ENCODE data around the gene LNP1. TPM values are rescaled to one million over a fixed set of nuclear protein-coding genes. Genes with fewer than 3 reads are reported as not detected.

LNP1 gene
- total RNA-seq, 1 experiment from 2014 or later, result 1.2 TPM

- peaks cover 51% of the 10 kb centered on the region for H3K36me3 Mint-ChIP-seq (ENCODE audit: insufficient read depth, unreplicated experiment)
- H3K27ac Mint-ChIP-seq (ENCODE audit: low read depth, unreplicated experiment), result no peak overlapping the region
- H3K4me1 Mint-ChIP-seq (ENCODE audit: insufficient read depth, unreplicated experiment), result peaks cover 5% of the 10 kb centered on the region
- no peak overlapping the region for H3K4me3 Mint-ChIP-seq (ENCODE audit: unreplicated experiment)
- POLR2A ChIA-PET, result interaction anchor here (0.9 kb wide), 1 partner anchor 18 kb away, joined by 3 read pairs; no protein-coding TSS in a partner anchor
- DNase-seq (ENCODE audit: unreplicated experiment), result no peak
- intact Hi-C loops (cut with micrococcal nuclease), result no loop called here
- BruUV-seq (replicated peaks), result no TSS peak
- TF ChIP-seq CTCF (IDR thresholded peaks at IDR 0.05; ENCODE audit: unreplicated experiment), result no peak
- H3K27me3 Mint-ChIP-seq (ENCODE audit: insufficient read depth, unreplicated experiment), result no peaks in the 10 kb centered on the region
- CTCF ChIA-PET, result interaction anchor here (2.1 kb wide), 1 partner anchor 42 kb away, joined by 7 read pairs; no protein-coding TSS in a partner anchor
- H3K9me3 Mint-ChIP-seq (ENCODE audit: unreplicated experiment), result no peaks in the 10 kb centered on the region
These were observed 42.9 kb upstream of the LNP1 start for GRCh38 chr3:100358413-100358812.

- no peak overlapping the region for H3K4me3 Mint-ChIP-seq (ENCODE audit: unreplicated experiment)
- H3K9me3 Mint-ChIP-seq (ENCODE audit: unreplicated experiment), result no peaks in the 10 kb centered on the region
- TF ChIP-seq CTCF (IDR thresholded peaks at IDR 0.05; ENCODE audit: unreplicated experiment), result no peak
- ChIA-PET POLR2A (interaction anchor here (0.6 to 2.2 kb wide), 5 partner anchors 13 to 88 kb away, joined by 3 to 5 read pairs (median 3); no protein-coding TSS in a partner anchor), CTCF (interaction anchor here (0.8 to 2.1 kb wide), 3 partner anchors 10 to 231 kb away, joined by 3 to 7 read pairs (median 3); no protein-coding TSS in a partner anchor)
- H3K36me3 Mint-ChIP-seq (ENCODE audit: insufficient read depth, unreplicated experiment), result peaks cover 51% of the 10 kb centered on the region
- H3K27ac Mint-ChIP-seq (ENCODE audit: low read depth, unreplicated experiment), result no peak overlapping the region
- no peak for DNase-seq (ENCODE audit: unreplicated experiment)
- H3K4me1 Mint-ChIP-seq (ENCODE audit: insufficient read depth, unreplicated experiment), result peaks cover 5% of the 10 kb centered on the region
- intact Hi-C loops (cut with micrococcal nuclease), result no loop called here
- H3K27me3 Mint-ChIP-seq (ENCODE audit: insufficient read depth, unreplicated experiment), result no peaks in the 10 kb centered on the region
- no TSS peak for BruUV-seq (replicated peaks)
These were observed 42.3 kb upstream of the LNP1 start for GRCh38 chr3:100359035-100359434.

GRCh38 chr3:100360757-100361496, 40.4 kb upstream of the LNP1 start:
- intact Hi-C loops (cut with micrococcal nuclease), result no loop called here
- no peak overlapping the region for H3K27ac Mint-ChIP-seq (ENCODE audit: low read depth, unreplicated experiment)
- peaks cover 70% of the 10 kb centered on the region for H3K36me3 Mint-ChIP-seq (ENCODE audit: insufficient read depth, unreplicated experiment)
- no TSS peak for BruUV-seq (replicated peaks)
- peaks cover 5% of the 10 kb centered on the region for H3K4me1 Mint-ChIP-seq (ENCODE audit: insufficient read depth, unreplicated experiment)
- POLR2A ChIA-PET, result interaction anchor here (0.7 to 2.2 kb wide), 4 partner anchors 9 to 30 kb away, joined by 3 to 5 read pairs (median 4); no protein-coding TSS in a partner anchor
- CTCF ChIA-PET, result interaction anchor here (0.6 to 2.1 kb wide), 6 partner anchors 16 to 524 kb away, joined by 3 to 7 read pairs (median 4); no protein-coding TSS in a partner anchor
- H3K9me3 Mint-ChIP-seq (ENCODE audit: unreplicated experiment), result no peaks in the 10 kb centered on the region
- TF ChIP-seq CTCF (IDR thresholded peaks at IDR 0.05; ENCODE audit: unreplicated experiment), result no peak
- no peak overlapping the region for H3K4me3 Mint-ChIP-seq (ENCODE audit: unreplicated experiment)
- DNase-seq (ENCODE audit: unreplicated experiment), result no peak
- H3K27me3 Mint-ChIP-seq (ENCODE audit: insufficient read depth, unreplicated experiment), result no peaks in the 10 kb centered on the region

- no peaks in the 10 kb centered on the region for H3K9me3 Mint-ChIP-seq (ENCODE audit: unreplicated experiment)
- intact Hi-C loops (cut with micrococcal nuclease), result no loop called here
- BruUV-seq (replicated peaks), result no TSS peak
- CTCF ChIA-PET, result interaction anchor here (0.7 to 1.2 kb wide), 2 partner anchors 18 to 531 kb away, joined by 3 read pairs; no protein-coding TSS in a partner anchor
- no peak overlapping the region for H3K4me3 Mint-ChIP-seq (ENCODE audit: unreplicated experiment)
- H3K27ac Mint-ChIP-seq (ENCODE audit: low read depth, unreplicated experiment), result no peak overlapping the region
- peaks cover 74% of the 10 kb centered on the region for H3K36me3 Mint-ChIP-seq (ENCODE audit: insufficient read depth, unreplicated experiment)
- POLR2A ChIA-PET, result interaction anchor here (0.7 to 1.7 kb wide), 3 partner anchors 8 to 29 kb away, joined by 3 to 4 read pairs (median 3); no protein-coding TSS in a partner anchor
- no peaks in the 10 kb centered on the region for H3K27me3 Mint-ChIP-seq (ENCODE audit: insufficient read depth, unreplicated experiment)
- TF ChIP-seq CTCF (IDR thresholded peaks at IDR 0.05; ENCODE audit: unreplicated experiment), result no peak
- DNase-seq (ENCODE audit: unreplicated experiment), result peak; percentile 4
- H3K4me1 Mint-ChIP-seq (ENCODE audit: insufficient read depth, unreplicated experiment), result peaks cover 5% of the 10 kb centered on the region
These were observed 39.4 kb upstream of the LNP1 start for GRCh38 chr3:100361897-100362296.
